ENCODE results near the gene GRID1.

Gene GRID1

GRCh38 chr10:86319676-86320075, 46.9 kb downstream of the GRID1 start:
- H3K79me2 ChIP-seq (ENCODE audit: insufficient read depth, low read length): no peaks in the 10 kb centered on the region
- no peaks in the 10 kb centered on the region for H3F3A ChIP-seq (ENCODE audit: insufficient read depth, low read length)
- no peak for TF ChIP-seq CTCF (IDR thresholded peaks at IDR 0.05; ENCODE audit: low read length)
- TF ChIP-seq EZH2 (IDR thresholded peaks at IDR 0.05; ENCODE audit: borderline replicate concordance, low read length): no peak
- H3K9me3 ChIP-seq (ENCODE audit: low read length): no peaks in the 10 kb centered on the region
- H4K20me1 ChIP-seq (ENCODE audit: insufficient read depth, low read length): no peaks in the 10 kb centered on the region
- no peak overlapping the region for H3K9ac ChIP-seq (ENCODE audit: low read length)
- H3K4me3 ChIP-seq (ENCODE audit: low read depth, low read length, poor library complexity, severe bottlenecking): no peak overlapping the region
- no peaks in the 10 kb centered on the region for H3K4me1 ChIP-seq (ENCODE audit: insufficient read depth, low read length, severe bottlenecking)
- H2AFZ ChIP-seq (ENCODE audit: low read length): no peak overlapping the region
- no peaks in the 10 kb centered on the region for H3K27me3 ChIP-seq (ENCODE audit: insufficient read depth, low read length)
- no peaks in the 10 kb centered on the region for H3K9me2 ChIP-seq (ENCODE audit: low read depth, low read length)
- no peak overlapping the region for H3K4me2 ChIP-seq (ENCODE audit: low read length)
- H3K36me3 ChIP-seq (ENCODE audit: insufficient read depth, low read length): no peaks in the 10 kb centered on the region
- no peak overlapping the region for H3K27ac ChIP-seq (ENCODE audit: low read depth, low read length, poor library complexity, severe bottlenecking)

- H3K9ac ChIP-seq (ENCODE audit: low read length): no peak overlapping the region
- H3K4me1 ChIP-seq (ENCODE audit: insufficient read depth, low read length, severe bottlenecking): no peaks in the 10 kb centered on the region
- H3K36me3 ChIP-seq (ENCODE audit: insufficient read depth, low read length): no peaks in the 10 kb centered on the region
- no peaks in the 10 kb centered on the region for H3K9me2 ChIP-seq (ENCODE audit: low read depth, low read length)
- H3K27me3 ChIP-seq (ENCODE audit: insufficient read depth, low read length): no peaks in the 10 kb centered on the region
- no peak overlapping the region for H2AFZ ChIP-seq (ENCODE audit: low read length)
- H3K9me3 ChIP-seq (ENCODE audit: low read length): no peaks in the 10 kb centered on the region
- no peak for TF ChIP-seq CTCF (IDR thresholded peaks at IDR 0.05; ENCODE audit: low read length)
- TF ChIP-seq EZH2 (IDR thresholded peaks at IDR 0.05; ENCODE audit: borderline replicate concordance, low read length): no peak
- H3K27ac ChIP-seq (ENCODE audit: low read depth, low read length, poor library complexity, severe bottlenecking): no peak overlapping the region
- H3K79me2 ChIP-seq (ENCODE audit: insufficient read depth, low read length): no peaks in the 10 kb centered on the region
- no peak overlapping the region for H3K4me3 ChIP-seq (ENCODE audit: low read depth, low read length, poor library complexity, severe bottlenecking)
- no peaks in the 10 kb centered on the region for H4K20me1 ChIP-seq (ENCODE audit: insufficient read depth, low read length)
- H3K4me2 ChIP-seq (ENCODE audit: low read length): no peak overlapping the region
- no peaks in the 10 kb centered on the region for H3F3A ChIP-seq (ENCODE audit: insufficient read depth, low read length)
These were observed 48.5 kb downstream of the GRID1 start for GRCh38 chr10:86317949-86318725.

GRCh38 chr10:86316990-86317389, 49.6 kb downstream of the GRID1 start:
- Histone ChIP-seq H3K27ac (ENCODE audit: low read depth, low read length, poor library complexity, severe bottlenecking) (no peak overlapping the region), H3K27me3 (ENCODE audit: insufficient read depth, low read length) (no peaks in the 10 kb centered on the region), H3K79me2 (ENCODE audit: insufficient read depth, low read length) (no peaks in the 10 kb centered on the region), H3K4me1 (ENCODE audit: insufficient read depth, low read length, severe bottlenecking) (no peaks in the 10 kb centered on the region), H3K9me3 (ENCODE audit: low read length) (no peaks in the 10 kb centered on the region), H4K20me1 (ENCODE audit: insufficient read depth, low read length) (no peaks in the 10 kb centered on the region), H3K36me3 (ENCODE audit: insufficient read depth, low read length) (no peaks in the 10 kb centered on the region), H3K9me2 (ENCODE audit: low read depth, low read length) (no peaks in the 10 kb centered on the region), H3K4me2 (ENCODE audit: low read length) (no peak overlapping the region), H3K9ac (ENCODE audit: low read length) (no peak overlapping the region), H3F3A (ENCODE audit: insufficient read depth, low read length) (no peaks in the 10 kb centered on the region), H3K4me3 (ENCODE audit: low read depth, low read length, poor library complexity, severe bottlenecking) (no peak overlapping the region), H2AFZ (ENCODE audit: low read length) (no peak overlapping the region)
- no peak for TF ChIP-seq EZH2 (IDR thresholded peaks at IDR 0.05; ENCODE audit: borderline replicate concordance, low read length)
- no peak for TF ChIP-seq CTCF (IDR thresholded peaks at IDR 0.05; ENCODE audit: low read length)
